ENCODE results near the gene ARPC2.

The ARPC2 gene

GRCh38 chr2:218249691-218250090 lies 32.7 kb downstream of the ARPC2 start:
- H3K79me2 ChIP-seq (ENCODE audit: insufficient read depth, low read length) = no peaks in the 10 kb centered on the region
- no peak overlapping the region for H3K4me3 ChIP-seq (ENCODE audit: low read length, poor library complexity, severe bottlenecking)
- H3K9me2 ChIP-seq (replicated peaks; ENCODE audit: low read depth, low read length) = no peaks in the 10 kb centered on the region
- no peaks in the 10 kb centered on the region for H3K27me3 ChIP-seq (ENCODE audit: insufficient read depth, low read length, poor library complexity, severe bottlenecking)
- no peaks in the 10 kb centered on the region for H3K4me1 ChIP-seq (ENCODE audit: insufficient read depth, low read length, poor library complexity, severe bottlenecking)
- peaks cover 3% of the 10 kb centered on the region for H4K20me1 ChIP-seq (ENCODE audit: insufficient read depth, low read length, poor library complexity, severe bottlenecking)
- H3K9me3 ChIP-seq (ENCODE audit: insufficient read depth, low read depth, low read length) = no peaks in the 10 kb centered on the region
- H3K4me2 ChIP-seq (ENCODE audit: low read depth, low read length, poor library complexity, severe bottlenecking) = no peak overlapping the region
- peaks cover 99% of the 10 kb centered on the region for H3K36me3 ChIP-seq (ENCODE audit: insufficient read depth, low read length)
- no peak for TF ChIP-seq EZH2phosphoT487 (IDR thresholded peaks at IDR 0.05; ENCODE audit: borderline replicate concordance)
- no peak for TF ChIP-seq CTCF (conservative IDR thresholded peaks at IDR 0.05; ENCODE audit: low read length)
- no peak overlapping the region for H2AFZ ChIP-seq (ENCODE audit: low read length)
- no peak overlapping the region for H3K9ac ChIP-seq (ENCODE audit: low read depth, low read length, poor library complexity, severe bottlenecking)
- H3F3A ChIP-seq (ENCODE audit: low read depth) = no peaks in the 10 kb centered on the region

GRCh38 chr2:218252509-218253231 lies 35.7 kb downstream of the ARPC2 start:
- no peaks in the 10 kb centered on the region for H3K9me3 ChIP-seq (ENCODE audit: insufficient read depth, low read depth, low read length)
- no peak overlapping the region for H2AFZ ChIP-seq (ENCODE audit: low read length)
- no peaks in the 10 kb centered on the region for H3K79me2 ChIP-seq (ENCODE audit: insufficient read depth, low read length)
- TF ChIP-seq EZH2phosphoT487 (IDR thresholded peaks at IDR 0.05; ENCODE audit: borderline replicate concordance) = no peak
- TF ChIP-seq CTCF (conservative IDR thresholded peaks at IDR 0.05; ENCODE audit: low read length) = no peak
- peaks cover 3% of the 10 kb centered on the region for H4K20me1 ChIP-seq (ENCODE audit: insufficient read depth, low read length, poor library complexity, severe bottlenecking)
- no peak overlapping the region for H3K9ac ChIP-seq (ENCODE audit: low read depth, low read length, poor library complexity, severe bottlenecking)
- H3F3A ChIP-seq (ENCODE audit: low read depth) = peaks cover 7% of the 10 kb centered on the region; the same call in 1 of the 2 replicates
- H3K4me1 ChIP-seq (ENCODE audit: insufficient read depth, low read length, poor library complexity, severe bottlenecking) = no peaks in the 10 kb centered on the region
- H3K36me3 ChIP-seq (ENCODE audit: insufficient read depth, low read length) = peaks cover 90% of the 10 kb centered on the region
- no peak overlapping the region for H3K4me2 ChIP-seq (ENCODE audit: low read depth, low read length, poor library complexity, severe bottlenecking)
- H3K4me3 ChIP-seq (ENCODE audit: low read length, poor library complexity, severe bottlenecking) = no peak overlapping the region
- no peaks in the 10 kb centered on the region for H3K9me2 ChIP-seq (replicated peaks; ENCODE audit: low read depth, low read length)
- no peaks in the 10 kb centered on the region for H3K27me3 ChIP-seq (ENCODE audit: insufficient read depth, low read length, poor library complexity, severe bottlenecking)

- H4K20me1 ChIP-seq (ENCODE audit: insufficient read depth, low read length, poor library complexity, severe bottlenecking) = peaks cover 3% of the 10 kb centered on the region
- H3K79me2 ChIP-seq (ENCODE audit: insufficient read depth, low read length) = no peaks in the 10 kb centered on the region
- H3K4me1 ChIP-seq (ENCODE audit: insufficient read depth, low read length, poor library complexity, severe bottlenecking) = no peaks in the 10 kb centered on the region
- H3F3A ChIP-seq (ENCODE audit: low read depth) = peaks cover 7% of the 10 kb centered on the region; the same call in 1 of the 2 replicates
- H3K9me3 ChIP-seq (ENCODE audit: insufficient read depth, low read depth, low read length) = no peaks in the 10 kb centered on the region
- no peak overlapping the region for H3K4me2 ChIP-seq (ENCODE audit: low read depth, low read length, poor library complexity, severe bottlenecking)
- peaks cover 84% of the 10 kb centered on the region for H3K36me3 ChIP-seq (ENCODE audit: insufficient read depth, low read length)
- H3K9ac ChIP-seq (ENCODE audit: low read depth, low read length, poor library complexity, severe bottlenecking) = no peak overlapping the region
- H2AFZ ChIP-seq (ENCODE audit: low read length) = no peak overlapping the region
- H3K4me3 ChIP-seq (ENCODE audit: low read length, poor library complexity, severe bottlenecking) = no peak overlapping the region
- no peak for TF ChIP-seq CTCF (conservative IDR thresholded peaks at IDR 0.05; ENCODE audit: low read length)
- no peak for TF ChIP-seq EZH2phosphoT487 (IDR thresholded peaks at IDR 0.05; ENCODE audit: borderline replicate concordance)
- no peaks in the 10 kb centered on the region for H3K9me2 ChIP-seq (replicated peaks; ENCODE audit: low read depth, low read length)
- no peaks in the 10 kb centered on the region for H3K27me3 ChIP-seq (ENCODE audit: insufficient read depth, low read length, poor library complexity, severe bottlenecking)
Measured at GRCh38 chr2:218253232-218253625, 36.2 kb downstream of the ARPC2 start.
